HL-60/S4 (cell line): Measurements from ENCODE around the gene BHLHE40.

Experiments used
- in situ Hi-C: fragments of 300-500 bp; cut with MboI; formaldehyde crosslinking; loops from 2 replicates; pipeline ENCODE4 v1.14.3; 2022; ENCODE audit warnings: low sequenced_read_pairs

The BHLHE40 gene

DNA sequence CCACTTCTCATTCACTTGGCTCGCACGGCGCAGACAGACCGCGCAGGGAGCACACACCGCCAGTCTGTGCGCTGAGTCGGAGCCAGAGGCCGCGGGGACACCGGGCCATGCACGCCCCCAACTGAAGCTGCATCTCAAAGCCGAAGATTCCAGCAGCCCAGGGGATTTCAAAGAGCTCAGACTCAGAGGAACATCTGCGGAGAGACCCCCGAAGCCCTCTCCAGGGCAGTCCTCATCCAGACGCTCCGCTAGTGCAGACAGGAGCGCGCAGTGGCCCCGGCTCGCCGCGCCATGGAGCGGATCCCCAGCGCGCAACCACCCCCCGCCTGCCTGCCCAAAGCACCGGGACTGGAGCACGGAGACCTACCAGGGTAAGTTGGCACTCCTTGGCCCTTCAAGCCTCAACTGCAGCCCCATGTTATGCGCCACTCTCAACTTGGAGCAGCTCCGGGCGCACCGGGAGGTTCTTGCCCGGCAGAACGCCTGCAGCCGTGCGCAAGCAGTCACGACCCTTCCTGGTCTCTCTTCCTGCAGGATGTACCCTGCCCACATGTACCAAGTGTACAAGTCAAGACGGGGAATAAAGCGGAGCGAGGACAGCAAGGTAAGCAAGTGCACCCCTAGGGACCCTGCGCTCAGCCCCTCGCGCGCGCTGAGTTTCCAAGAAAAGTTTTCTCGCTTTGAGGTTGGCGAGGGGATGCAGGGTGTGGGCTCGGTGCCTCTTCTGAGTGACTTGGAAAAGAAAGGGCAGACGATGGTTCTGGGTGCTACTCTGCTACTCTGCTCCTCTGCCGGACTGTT is at the start of gene BHLHE40:
TSS of gene BHLHE40 (plus strand) at position 10 of the 801 bp plus-strand sequence. CDS start at position 292, 282 bp downstream.
- in situ Hi-C loops: no loop called here

- in situ Hi-C loops: no loop called here
Observed at GRCh38 chr3:4930501-4930900, 48.7 kb upstream of the BHLHE40 start.

- in situ Hi-C loops: no loop called here
Observed at GRCh38 chr3:4934050-4934449, 45.2 kb upstream of the BHLHE40 start.

GRCh38 chr3:4935347-4935746 is 43.9 kb upstream of the BHLHE40 start:
- in situ Hi-C loops: no loop called here

- in situ Hi-C loops: no loop called here
Observed at GRCh38 chr3:4936982-4937614, 42.1 kb upstream of the BHLHE40 start.

- in situ Hi-C loops: no loop called here
Observed at GRCh38 chr3:4938281-4938982, 40.8 kb upstream of the BHLHE40 start.

DNA sequence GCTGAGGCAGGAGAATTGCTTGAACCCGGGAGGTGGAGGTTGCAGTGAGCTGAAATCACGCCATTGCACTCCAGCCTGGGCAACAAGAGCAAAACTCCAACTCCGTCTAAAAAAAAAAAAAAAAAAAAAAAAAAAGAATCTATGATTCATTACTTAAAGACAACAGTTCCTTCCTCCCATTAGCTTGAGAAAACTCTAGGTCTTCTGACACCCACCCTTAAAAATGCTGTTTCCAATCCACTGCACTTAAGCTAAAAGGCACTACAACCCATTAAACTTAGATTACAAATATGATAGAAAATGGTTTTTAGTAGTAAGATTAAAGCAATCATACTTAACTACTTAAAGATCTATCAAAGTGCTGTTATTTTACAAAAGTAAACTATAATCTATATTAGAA is 40.0 kb upstream of the BHLHE40 start:
- in situ Hi-C loops: no loop called here

DNA sequence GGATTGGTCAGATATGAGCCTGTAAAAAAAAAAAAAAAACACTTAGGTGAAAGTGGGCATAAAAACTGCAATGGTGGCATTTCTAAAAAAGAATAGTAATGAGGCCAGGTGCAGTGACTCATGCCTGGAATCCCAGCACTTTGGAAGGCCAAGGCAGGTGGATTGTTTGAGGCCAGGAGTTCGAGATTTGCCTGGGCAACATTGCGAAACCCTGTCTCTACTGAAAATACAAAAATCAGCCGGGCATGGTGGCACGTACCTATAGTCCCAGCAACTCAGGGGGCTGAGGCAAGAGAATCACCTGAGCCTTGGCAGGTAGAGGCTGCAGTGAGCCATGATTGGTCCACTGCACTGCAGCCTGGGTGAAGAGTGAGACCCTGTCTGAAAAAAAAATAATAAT is 38.3 kb upstream of the BHLHE40 start:
- in situ Hi-C loops: no loop called here

GRCh38 chr3:4943549-4943948 is 35.7 kb upstream of the BHLHE40 start:
- in situ Hi-C loops: no loop called here

DNA sequence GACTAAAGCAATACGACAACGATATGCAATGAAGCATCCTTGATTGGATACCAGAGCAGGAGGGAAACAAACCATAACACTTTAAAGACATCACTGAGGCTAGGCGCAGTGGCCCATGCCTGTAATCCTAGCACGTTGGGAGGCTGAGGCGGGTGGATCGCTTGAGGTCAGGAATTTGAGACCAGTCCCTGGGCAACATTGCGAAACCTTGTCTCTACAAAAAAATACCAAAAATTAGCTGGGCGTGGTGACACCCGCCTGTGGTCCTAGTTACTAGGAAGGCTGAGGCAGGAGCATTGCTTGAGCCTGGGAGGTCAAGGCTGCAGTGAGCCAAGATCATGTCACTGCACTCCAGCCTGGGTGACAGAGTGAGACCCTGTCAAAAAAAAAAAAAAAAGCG is 33.9 kb upstream of the BHLHE40 start:
- in situ Hi-C loops: no loop called here

- in situ Hi-C loops: no loop called here
Observed at GRCh38 chr3:4947028-4947427, 32.2 kb upstream of the BHLHE40 start.

GRCh38 chr3:4948395-4948794 is 30.8 kb upstream of the BHLHE40 start:
- in situ Hi-C loops: no loop called here

- in situ Hi-C loops: no loop called here
Observed at GRCh38 chr3:4949004-4949403, 30.2 kb upstream of the BHLHE40 start.

DNA sequence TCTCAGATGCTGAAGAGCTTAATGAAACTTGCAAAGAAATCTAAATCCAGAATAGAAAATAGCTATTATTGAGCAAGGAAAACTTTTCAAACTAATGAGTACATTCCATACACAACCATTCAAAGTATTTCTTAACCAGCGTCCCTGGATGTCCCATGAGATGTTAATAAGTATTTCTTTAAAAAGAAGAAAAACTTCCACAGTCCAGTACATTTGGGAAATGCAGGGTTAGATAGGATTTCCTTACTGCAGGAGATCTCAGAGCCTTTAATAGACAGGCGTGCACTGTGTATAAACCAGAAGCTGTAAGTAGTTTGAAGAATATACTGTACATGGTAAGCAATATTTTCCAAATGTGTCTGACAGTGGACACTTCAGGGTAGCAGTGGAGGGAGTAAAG is 29.6 kb upstream of the BHLHE40 start:
- in situ Hi-C loops: no loop called here

DNA sequence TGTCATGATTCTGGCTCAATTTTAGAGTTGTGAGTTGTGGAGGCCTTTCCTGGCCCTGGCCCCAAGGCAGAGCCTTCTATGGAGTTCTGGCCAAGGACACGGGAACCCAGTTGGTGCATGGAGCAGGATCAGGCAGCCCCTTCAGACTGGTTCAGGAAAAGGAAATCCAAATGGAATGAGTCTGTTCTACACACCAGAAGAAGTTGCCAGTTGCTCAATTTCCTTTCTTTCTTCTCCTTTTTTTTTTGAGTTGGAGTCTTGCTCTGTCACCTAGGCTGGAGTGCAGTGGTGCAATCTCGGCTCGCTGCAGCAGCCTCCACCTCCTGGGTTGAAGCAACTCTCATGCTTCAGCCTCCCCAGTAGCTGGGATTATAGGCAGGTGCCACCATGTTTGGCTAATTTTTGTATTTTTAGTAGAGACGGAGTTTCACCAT is 28.9 kb upstream of the BHLHE40 start:
- in situ Hi-C loops: no loop called here

- in situ Hi-C loops: no loop called here
Observed at GRCh38 chr3:4950948-4951347, 28.3 kb upstream of the BHLHE40 start.

DNA sequence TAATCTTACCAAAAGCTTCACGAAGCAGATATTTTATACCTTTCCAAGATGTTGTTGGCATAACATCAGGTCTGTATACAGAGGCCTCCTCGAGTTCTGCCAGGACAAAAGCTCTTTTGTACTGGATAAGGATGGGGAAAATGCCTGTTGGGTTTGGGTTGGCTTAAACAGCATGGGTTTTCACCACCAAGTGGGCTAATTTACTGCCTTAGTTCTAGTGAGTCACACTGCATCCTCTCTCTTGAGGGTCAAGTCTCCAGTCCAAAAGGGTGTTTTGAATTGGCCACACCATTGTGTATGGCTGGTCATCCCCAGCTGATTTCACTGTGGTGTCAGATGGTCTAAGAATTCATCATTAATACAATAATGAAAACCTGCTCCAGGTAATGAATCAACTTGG is 26.1 kb upstream of the BHLHE40 start:
- in situ Hi-C loops: no loop called here

DNA sequence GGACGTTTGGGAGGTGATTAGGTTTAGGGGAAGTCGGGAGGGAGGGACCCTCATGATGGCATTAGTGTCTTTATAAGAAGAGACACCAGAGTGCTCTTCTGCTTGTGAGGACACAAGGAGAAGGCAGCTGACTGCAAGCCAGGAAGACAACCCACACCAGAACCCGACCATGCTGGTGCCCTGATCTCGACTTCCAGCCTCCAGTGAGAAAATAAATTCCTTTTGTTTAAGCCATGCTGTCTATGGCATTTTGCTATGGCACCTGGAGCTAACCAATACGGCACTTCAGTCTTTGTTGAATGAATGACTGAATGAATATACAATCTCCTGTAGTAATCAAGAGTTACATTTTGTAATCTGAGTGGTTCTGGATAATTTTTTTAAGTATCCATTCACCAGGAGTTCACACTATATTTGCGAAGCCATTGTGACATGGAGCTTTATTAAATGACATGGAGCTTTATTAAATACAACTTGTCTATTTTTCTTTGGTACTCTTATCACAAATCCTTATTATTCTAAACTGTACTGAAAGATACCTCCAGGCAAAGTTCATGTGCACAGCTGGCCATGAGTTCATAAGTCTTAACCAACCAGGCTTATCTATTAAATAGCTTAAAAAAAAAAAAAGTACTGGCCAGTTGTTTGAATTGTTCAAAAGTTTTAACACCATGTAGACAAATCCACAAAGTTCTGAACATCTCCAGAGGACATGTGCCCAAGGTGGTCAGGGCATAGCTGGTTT is 24.8 kb upstream of the BHLHE40 start:
- in situ Hi-C loops: no loop called here

DNA sequence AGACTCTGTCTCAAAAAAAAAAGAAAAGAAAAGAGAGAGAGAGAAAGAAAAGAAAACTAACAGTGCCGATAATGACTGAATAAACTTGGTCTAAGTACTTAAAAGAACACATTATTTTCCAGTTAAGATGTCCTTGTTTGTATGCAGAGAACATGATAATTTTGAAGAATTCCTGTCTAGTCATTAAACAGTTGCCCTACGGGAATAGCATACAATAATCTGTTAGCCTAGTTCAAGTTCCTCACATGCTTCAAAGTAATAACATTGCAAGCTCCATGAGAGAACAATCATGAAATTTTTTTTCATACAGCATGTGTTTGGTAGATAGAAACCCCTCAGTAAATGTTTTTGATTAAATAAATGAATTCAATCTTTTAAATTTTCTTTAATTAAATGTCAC is 23.1 kb upstream of the BHLHE40 start:
- in situ Hi-C loops: no loop called here

DNA sequence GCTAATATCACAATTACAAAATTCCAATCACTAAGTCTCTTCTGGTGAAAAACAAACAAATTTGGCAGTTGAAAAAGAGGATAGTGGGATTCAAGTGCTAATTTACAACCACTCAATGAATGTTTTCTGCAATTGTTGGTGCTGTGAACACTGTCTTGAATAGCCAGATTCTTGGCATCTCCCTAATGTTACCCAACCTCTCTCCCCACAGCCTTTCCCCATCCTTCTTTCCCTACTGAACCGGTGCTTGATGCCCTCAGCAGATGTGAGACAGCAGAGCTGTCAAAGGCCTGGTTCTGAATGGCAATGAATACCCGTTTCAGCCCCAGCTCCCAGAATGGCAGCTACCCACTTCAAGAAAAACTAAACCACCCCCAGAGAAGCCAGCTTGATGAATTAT is 22.5 kb upstream of the BHLHE40 start:
- in situ Hi-C loops: no loop called here

DNA sequence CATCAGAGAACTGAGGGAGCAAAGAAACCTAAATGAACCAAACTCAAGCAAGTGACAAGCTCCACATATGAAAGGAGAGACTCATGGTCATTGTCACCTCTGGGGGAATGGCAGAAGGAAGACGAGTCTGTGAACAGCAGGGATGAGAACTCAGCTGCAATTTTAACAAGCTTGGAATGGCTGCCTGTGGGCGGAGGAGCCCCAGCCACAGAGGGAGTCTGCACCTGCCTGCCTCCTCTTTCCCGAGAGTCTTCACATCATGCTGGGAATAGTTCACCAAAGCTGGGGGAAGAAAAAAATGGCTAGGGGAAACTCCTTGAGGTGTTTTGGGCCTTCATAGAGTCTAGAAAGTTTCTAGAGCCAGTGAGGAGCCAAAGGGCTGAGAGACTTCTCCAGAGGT is 21.3 kb upstream of the BHLHE40 start:
- in situ Hi-C loops: no loop called here
